Testis (tissue), 3 donors: ENCODE measurements around the gene SORT1. TPM values are rescaled to one million over a fixed set of nuclear protein-coding genes. Genes with fewer than 3 reads are reported as not detected.

ENCODE experiments used
- DNase-seq: peaks from one replicate; pipeline ENCODE4 v3.0.0-alpha.2; 2019
- H3K27ac ChIP-seq, 2 donors: fragments of 200-600 bp; sonication (generic); one replicate each; pipeline ENCODE4 v1.5.1; 2019
- H3K27me3 ChIP-seq: fragments of 200-600 bp; sonication (generic); one replicate; pipeline ENCODE4 v1.5.1; 2019
- H3K36me3 ChIP-seq: fragments of 200-600 bp; sonication (generic); one replicate; pipeline ENCODE4 v1.5.1; 2017; ENCODE audit warnings: low read depth; ENCODE audit errors: missing control alignments
- H3K4me1 ChIP-seq: fragments of 200-600 bp; sonication (generic); one replicate; pipeline ENCODE4 v1.5.1; 2019
- H3K4me3 ChIP-seq, 2 donors: fragments of 200-600 bp; sonication (generic); one replicate each; pipeline ENCODE4 v1.5.1; 2017 to 2019
- H3K9me3 ChIP-seq: fragments of 200-600 bp; sonication (generic); one replicate; pipeline ENCODE4 v1.5.1; 2017
- POLR2A ChIP-seq: fragments of 450-650 bp; IDR thresholded peaks from one replicate; pipeline ENCODE4 v1.6.1; 2017; ENCODE audit warnings: antibody characterized with exemption, mild to moderate bottlenecking, moderate library complexity
- WGBS, 2 donors: methylation state at CpG; one replicate each; pipeline ENCODE4 v1.1.5; 2018; 5-methylcytosine and 5-hydroxymethylcytosine counted together
- intact Hi-C: fragments of 100-400 bp; cut with DNase I; formaldehyde crosslinking; loops from one replicate; pipeline ENCODE4 v1.15.1; 2023; ENCODE audit warnings: low total_unique reads
- polyA plus RNA-seq: library from polyadenylated mRNA; stranded (reverse); fragments of 350-450 nt; fragmentation: Illumina TruSeq; extraction: RNeasy Lipid Tissue Mini Kit (QIAGEN cat#74804); gene quantifications from one replicate; pipeline ENCODE4 v1.2.3, GENCODE V29; 2014; ENCODE audit warnings: low read depth, low replicate concordance; ENCODE audit not compliant: insufficient read depth
- total RNA-seq, 2 donors: library from RNA; depleted of rRNA; stranded (reverse); fragments of >200 nt; gene quantifications; one replicate each; pipeline ENCODE4 v1.2.3, GENCODE V29; 2016
- TF ChIP-seq, protein P1 (sequence below), 3 experiments: fragments of 450-650 bp in 2 of 3; fragments of 200-600 bp in 1 of 3; sonication (generic) in 1 of 3; IDR thresholded peaks; one replicate each; pipeline ENCODE4 v1.5.1; 2016 to 2019; ENCODE audit warnings: antibody characterized with exemption in 3 of 3, mild to moderate bottlenecking in 2 of 3, moderate library complexity in 1 of 3

Gene SORT1
- total and polyA plus RNA-seq, 3 donors from 2014 or later, result 110 to 212 (median 174) TPM

DNA sequence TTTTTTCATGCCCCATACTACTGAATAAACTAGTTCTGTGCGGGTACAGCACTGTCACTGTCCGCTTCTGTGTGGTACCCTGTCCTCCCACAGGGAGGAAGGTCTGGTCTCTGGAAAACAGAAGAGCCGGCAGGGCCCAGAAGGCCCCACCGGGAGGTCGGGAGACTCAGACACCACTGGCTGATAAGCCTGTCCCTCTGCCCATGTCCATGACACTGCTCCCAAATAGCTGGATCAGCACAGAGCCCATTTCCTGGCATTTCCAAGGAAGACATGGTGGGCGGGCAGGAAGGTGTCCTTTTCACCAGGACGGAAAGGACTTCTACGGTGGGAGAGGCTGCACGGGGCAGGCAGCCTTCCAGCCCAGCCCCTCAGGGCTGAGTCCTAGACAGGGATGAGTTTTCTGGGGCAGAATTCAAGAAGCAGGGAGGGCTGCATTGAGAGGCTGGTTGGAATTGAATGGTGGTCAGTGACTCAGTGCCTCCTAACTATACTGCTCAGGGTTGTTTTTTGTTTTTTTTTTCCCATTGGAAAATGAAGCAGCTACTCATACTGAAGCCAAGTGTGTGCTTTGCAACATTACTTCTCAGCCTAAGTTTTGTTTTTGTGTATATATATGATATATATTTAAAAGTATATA, 121.9 kb downstream of the SORT1 start:
- TF ChIP-seq, protein P1, sequence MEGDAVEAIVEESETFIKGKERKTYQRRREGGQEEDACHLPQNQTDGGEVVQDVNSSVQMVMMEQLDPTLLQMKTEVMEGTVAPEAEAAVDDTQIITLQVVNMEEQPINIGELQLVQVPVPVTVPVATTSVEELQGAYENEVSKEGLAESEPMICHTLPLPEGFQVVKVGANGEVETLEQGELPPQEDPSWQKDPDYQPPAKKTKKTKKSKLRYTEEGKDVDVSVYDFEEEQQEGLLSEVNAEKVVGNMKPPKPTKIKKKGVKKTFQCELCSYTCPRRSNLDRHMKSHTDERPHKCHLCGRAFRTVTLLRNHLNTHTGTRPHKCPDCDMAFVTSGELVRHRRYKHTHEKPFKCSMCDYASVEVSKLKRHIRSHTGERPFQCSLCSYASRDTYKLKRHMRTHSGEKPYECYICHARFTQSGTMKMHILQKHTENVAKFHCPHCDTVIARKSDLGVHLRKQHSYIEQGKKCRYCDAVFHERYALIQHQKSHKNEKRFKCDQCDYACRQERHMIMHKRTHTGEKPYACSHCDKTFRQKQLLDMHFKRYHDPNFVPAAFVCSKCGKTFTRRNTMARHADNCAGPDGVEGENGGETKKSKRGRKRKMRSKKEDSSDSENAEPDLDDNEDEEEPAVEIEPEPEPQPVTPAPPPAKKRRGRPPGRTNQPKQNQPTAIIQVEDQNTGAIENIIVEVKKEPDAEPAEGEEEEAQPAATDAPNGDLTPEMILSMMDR (IDR thresholded peaks at IDR 0.05), result no peak
- TF ChIP-seq POLR2A, result no peak
- H3K4me3 ChIP-seq, result no peak overlapping the region

DNA sequence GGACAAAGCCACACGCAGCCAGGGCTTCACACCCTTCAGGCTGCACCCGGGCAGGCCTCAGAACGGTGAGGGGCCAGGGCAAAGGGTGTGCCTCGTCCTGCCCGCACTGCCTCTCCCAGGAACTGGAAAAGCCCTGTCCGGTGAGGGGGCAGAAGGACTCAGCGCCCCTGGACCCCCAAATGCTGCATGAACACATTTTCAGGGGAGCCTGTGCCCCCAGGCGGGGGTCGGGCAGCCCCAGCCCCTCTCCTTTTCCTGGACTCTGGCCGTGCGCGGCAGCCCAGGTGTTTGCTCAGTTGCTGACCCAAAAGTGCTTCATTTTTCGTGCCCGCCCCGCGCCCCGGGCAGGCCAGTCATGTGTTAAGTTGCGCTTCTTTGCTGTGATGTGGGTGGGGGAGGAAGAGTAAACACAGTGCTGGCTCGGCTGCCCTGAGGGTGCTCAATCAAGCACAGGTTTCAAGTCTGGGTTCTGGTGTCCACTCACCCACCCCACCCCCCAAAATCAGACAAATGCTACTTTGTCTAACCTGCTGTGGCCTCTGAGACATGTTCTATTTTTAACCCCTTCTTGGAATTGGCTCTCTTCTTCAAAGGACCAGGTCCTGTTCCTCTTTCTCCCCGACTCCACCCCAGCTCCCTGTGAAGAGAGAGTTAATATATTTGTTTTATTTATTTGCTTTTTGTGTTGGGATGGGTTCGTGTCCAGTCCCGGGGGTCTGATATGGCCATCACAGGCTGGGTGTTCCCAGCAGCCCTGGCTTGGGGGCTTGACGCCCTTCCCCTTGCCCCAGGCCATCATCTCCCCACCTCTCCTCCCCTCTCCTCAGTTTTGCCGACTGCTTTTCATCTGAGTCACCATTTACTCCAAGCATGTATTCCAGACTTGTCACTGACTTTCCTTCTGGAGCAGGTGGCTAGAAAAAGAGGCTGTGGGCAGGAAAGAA, 122.9 kb downstream of the SORT1 start:
- DNase-seq, result peak; percentile 92
- Histone ChIP-seq H3K27ac (peak overlapping the region; percentile 87 to 95), H3K4me3 (no peak overlapping the region), H3K36me3 (no peaks in the 10 kb centered on the region), H3K4me1 (peaks cover 61% of the 10 kb centered on the region), H3K27me3 (no peaks in the 10 kb centered on the region), H3K9me3 (no peaks in the 10 kb centered on the region)
- no peak for TF ChIP-seq POLR2A
- TF ChIP-seq, protein P1 (IDR thresholded peaks at IDR 0.05), result no peak
- WGBS, 2 donors, result 40 to 68% methylated on average over 24 of the region's 24 CpGs
- intact Hi-C loops, result no loop called here

More for the DNA sequence above, 121.9 kb downstream of the SORT1 start:
- Histone ChIP-seq H3K4me1 (peaks cover 72% of the 10 kb centered on the region), H3K36me3 (no peaks in the 10 kb centered on the region), H3K27ac (peak overlapping the region; percentile 87 to 95), H3K27me3 (no peaks in the 10 kb centered on the region), H3K9me3 (no peaks in the 10 kb centered on the region)
- WGBS, 2 donors, result 47 to 49% methylated on average over 9 of the region's 9 CpGs
- no peak for DNase-seq
- intact Hi-C loops, result no loop called here

DNA sequence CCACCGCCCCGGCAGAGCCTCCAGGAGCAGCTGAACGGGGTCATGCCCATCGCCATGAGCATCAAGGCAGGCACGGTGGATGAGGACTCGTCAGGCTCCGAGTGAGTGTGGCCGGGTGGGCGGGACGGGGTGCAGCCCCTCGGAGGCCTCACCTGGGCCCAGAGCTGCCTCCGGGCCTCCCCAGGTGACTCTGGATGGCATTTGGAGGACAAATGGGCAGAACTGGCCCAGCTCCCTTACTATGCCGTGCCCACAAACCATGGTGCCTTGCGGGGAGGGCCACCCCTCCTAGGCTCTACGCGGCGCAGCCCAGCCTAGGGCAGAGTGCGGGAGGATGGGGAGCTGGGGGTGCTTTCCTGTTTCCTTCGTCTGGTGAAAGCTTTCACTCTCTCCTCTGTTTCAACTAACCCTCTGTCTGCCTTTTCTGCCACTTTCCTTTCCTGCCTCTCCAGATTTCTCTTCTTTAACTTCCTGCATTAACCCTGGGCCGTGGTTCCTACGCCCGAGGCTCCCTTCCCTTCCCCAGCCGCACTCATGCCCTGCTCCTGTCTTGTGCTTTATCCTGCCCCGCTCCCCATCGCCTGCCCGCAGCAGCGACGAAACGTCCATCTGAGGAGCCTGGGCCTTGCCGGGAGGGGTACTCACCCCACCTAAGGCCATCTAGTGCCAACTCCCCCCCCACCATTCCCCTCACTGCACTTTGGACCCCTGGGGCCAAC, 124.0 kb downstream of the SORT1 start:
- Histone ChIP-seq H3K9me3 (no peaks in the 10 kb centered on the region), H3K4me1 (peaks cover 51% of the 10 kb centered on the region), H3K36me3 (no peaks in the 10 kb centered on the region), H3K4me3 (no peak overlapping the region), H3K27me3 (no peaks in the 10 kb centered on the region), H3K27ac (peak overlapping the region; percentile 87 to 95)
- intact Hi-C loops, result no loop called here
- 74 to 79% methylated on average over 21 to 30 of the region's 30 CpGs for WGBS, 2 donors
- TF ChIP-seq POLR2A, result no peak
- TF ChIP-seq, protein P1 (IDR thresholded peaks at IDR 0.05), result no peak
- no peak for DNase-seq

DNA sequence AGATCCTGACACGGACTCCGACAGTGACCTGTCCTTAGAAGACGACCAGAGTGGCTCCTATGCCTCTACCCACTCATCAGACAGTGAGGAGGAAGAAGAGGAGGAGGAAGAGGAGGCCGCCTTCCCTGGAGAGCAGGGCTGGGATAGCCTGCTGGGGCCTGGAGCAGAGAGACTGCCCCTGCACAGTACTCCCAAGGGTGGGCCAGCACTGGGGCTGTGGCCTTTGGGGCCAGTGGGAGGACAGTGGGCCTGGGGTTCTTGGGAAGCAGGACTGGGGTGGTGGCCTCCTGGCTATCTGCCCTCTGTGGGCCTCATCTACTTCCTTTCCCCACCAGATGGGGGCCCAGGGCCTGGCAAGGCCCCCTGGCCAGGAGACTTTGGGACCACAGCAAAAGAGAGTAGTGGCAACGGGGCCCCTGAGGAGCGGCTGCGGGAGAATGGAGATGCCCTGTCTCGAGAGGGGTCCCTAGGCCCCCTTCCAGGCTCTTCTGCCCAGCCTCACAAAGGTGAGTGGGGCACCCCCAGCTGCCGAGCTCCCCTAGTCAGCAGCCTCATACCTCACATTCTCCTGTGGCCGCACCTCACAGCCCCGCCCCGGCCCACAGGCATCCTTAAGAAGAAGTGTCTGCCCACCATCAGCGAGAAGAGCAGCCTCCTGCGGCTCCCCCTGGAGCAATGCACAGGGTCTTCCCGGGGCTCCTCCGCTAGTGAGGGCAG, 124.7 kb downstream of the SORT1 start:
- no peaks in the 10 kb centered on the region for H3K36me3 ChIP-seq
- H3K9me3 ChIP-seq, result no peaks in the 10 kb centered on the region
- H3K27me3 ChIP-seq, result no peaks in the 10 kb centered on the region
- peaks cover 45% of the 10 kb centered on the region for H3K4me1 ChIP-seq
- intact Hi-C loops, result no loop called here
- no peak overlapping the region for H3K4me3 ChIP-seq
- TF ChIP-seq, protein P1 (IDR thresholded peaks at IDR 0.05), result no peak
- no peak for TF ChIP-seq POLR2A
- DNase-seq, result no peak
- peak overlapping the region; percentile 87 to 95 for H3K27ac ChIP-seq
- WGBS, 2 donors, result 67 to 71% methylated on average over 4 to 16 of the region's 16 CpGs
